OCI-LY3 (cell line): ENCODE results near the gene HPCAL1.

Source experiments
- H2AFZ ChIP-seq: fragments of 200-600, 300-600 bp; shearing (Covaris generic); 2 replicates; pipeline ENCODE4 v1.6.0; 2014; ENCODE audit warnings: antibody characterized with exemption, low read depth, low read length
- H3K27ac ChIP-seq: fragments of 200-600, 300-600 bp; sonication (generic); 2 replicates; pipeline ENCODE4 v1.5.1; 2014; ENCODE audit warnings: mild to moderate bottlenecking, low read length, moderate library complexity, mixed read lengths
- H3K27me3 ChIP-seq: fragments of 200-600, 300-600 bp; sonication (generic); 2 replicates; pipeline ENCODE4 v1.6.1; 2014; ENCODE audit warnings: low read depth, low read length, mixed read lengths
- H3K36me3 ChIP-seq: fragments of 200-600, 300-600 bp; sonication (generic); replicated peaks from 2 replicates; pipeline ENCODE3; 2014; ENCODE audit warnings: low read depth, low read length, mixed read lengths
- H3K4me1 ChIP-seq: fragments of 300-600, 200-600 bp; sonication (generic); 2 replicates; pipeline ENCODE4 v1.6.1; 2014; ENCODE audit warnings: low read length, mixed read lengths
- H3K4me2 ChIP-seq: fragments of 200-600, 300-600 bp; sonication (generic); 2 replicates; pipeline ENCODE4 v1.6.1; 2014; ENCODE audit warnings: low read length, mixed read lengths
- H3K4me3 ChIP-seq: fragments of 300-600, 200-600 bp; sonication (generic); 2 replicates; pipeline ENCODE4 v1.5.1; 2014; ENCODE audit warnings: antibody characterized with exemption, mild to moderate bottlenecking, low read length, moderate library complexity
- H3K79me2 ChIP-seq: fragments of 300-600, 200-600 bp; shearing (Covaris generic); 2 replicates; pipeline ENCODE4 v1.6.1; 2014; ENCODE audit warnings: mild to moderate bottlenecking, low read length, mixed read lengths
- H3K9ac ChIP-seq: fragments of 300-600, 200-600 bp; shearing (Covaris generic); 2 replicates; pipeline ENCODE4 v1.6.0; 2014; ENCODE audit warnings: mild to moderate bottlenecking, low read length, moderate library complexity
- H3K9me3 ChIP-seq: fragments of 200-600, 300-600 bp; shearing (Covaris generic); 2 replicates; pipeline ENCODE4 v1.6.1; 2014; ENCODE audit warnings: low read length, mixed read lengths; ENCODE audit not compliant: insufficient read depth
- H4K20me1 ChIP-seq: fragments of 200-600, 300-600 bp; sonication (generic); 2 replicates; pipeline ENCODE4 v1.6.1; 2016; ENCODE audit warnings: low read length, mixed read lengths; ENCODE audit not compliant: insufficient read depth
- EZH2phosphoT487 ChIP-seq: fragments of 200-600 bp; shearing (Covaris generic); IDR thresholded peaks from 2 replicates; pipeline ENCODE4 v1.6.1; 2018; ENCODE audit warnings: antibody characterized with exemption, mixed run types, low read depth
- TF ChIP-seq, protein P1 (sequence below): fragments of 200-600, 300-600 bp; sonication (generic); IDR thresholded peaks from 2 replicates; pipeline ENCODE4 v1.5.1; 2014; ENCODE audit warnings: antibody characterized with exemption, low read length, low read depth

HPCAL1 gene

DNA sequence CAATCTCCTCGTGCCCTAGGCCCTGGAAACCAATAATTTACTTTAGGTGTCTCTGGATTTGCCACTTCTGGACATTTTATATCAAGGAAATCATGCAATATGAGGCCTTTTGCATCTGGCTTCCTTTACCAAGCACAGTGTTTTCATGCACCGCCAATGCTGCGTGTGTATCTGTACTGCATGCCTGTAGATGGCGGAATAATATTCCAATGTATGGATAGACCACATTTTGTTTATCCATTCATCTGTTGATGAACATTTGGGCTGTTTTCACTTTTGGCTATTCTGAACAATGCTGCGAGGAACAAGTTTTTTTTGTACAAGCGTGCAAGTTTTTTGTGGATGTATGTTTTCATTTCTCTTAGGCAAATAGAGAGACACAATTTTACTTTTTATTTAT is 18.9 kb downstream of the HPCAL1 start:
- 0 out of 2 replicates have a peak, but pooled peaks cover 3% of the 10 kb centered on the region for H3K79me2 ChIP-seq

DNA sequence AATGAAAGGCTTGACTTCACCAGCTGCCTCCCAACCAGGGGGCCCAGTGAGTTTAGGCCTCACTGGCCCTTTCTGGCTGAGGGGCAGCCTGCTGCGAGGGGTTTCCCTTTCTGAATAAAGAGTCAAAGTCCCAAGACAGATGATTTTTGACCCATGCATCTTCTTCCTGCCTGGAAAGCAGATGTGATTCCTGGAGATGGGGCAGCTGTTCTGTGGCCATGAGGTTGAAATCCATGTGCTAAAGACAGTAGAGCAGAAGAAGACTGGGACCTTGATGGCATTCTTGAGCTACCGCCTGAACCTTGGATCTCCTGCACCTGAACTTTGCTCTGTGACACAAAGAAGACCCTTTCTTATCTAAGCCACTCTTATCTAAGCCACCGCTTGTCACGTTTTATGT is 19.8 kb downstream of the HPCAL1 start:
- no peak overlapping the region for H3K4me2 ChIP-seq
- H3K9me3 ChIP-seq = no peaks in the 10 kb centered on the region
- no peak overlapping the region for H3K9ac ChIP-seq
- no peaks in the 10 kb centered on the region for H3K36me3 ChIP-seq
- peaks cover 9% of the 10 kb centered on the region for H4K20me1 ChIP-seq
- 0 out of 2 replicates have a peak, but pooled peaks cover 3% of the 10 kb centered on the region for H3K79me2 ChIP-seq
- no peak overlapping the region for H3K27ac ChIP-seq
- H3K27me3 ChIP-seq = no peaks in the 10 kb centered on the region
- H3K4me3 ChIP-seq = no peak overlapping the region
- H2AFZ ChIP-seq = no peak overlapping the region
- no peak for TF ChIP-seq EZH2phosphoT487
- TF ChIP-seq, protein P1, sequence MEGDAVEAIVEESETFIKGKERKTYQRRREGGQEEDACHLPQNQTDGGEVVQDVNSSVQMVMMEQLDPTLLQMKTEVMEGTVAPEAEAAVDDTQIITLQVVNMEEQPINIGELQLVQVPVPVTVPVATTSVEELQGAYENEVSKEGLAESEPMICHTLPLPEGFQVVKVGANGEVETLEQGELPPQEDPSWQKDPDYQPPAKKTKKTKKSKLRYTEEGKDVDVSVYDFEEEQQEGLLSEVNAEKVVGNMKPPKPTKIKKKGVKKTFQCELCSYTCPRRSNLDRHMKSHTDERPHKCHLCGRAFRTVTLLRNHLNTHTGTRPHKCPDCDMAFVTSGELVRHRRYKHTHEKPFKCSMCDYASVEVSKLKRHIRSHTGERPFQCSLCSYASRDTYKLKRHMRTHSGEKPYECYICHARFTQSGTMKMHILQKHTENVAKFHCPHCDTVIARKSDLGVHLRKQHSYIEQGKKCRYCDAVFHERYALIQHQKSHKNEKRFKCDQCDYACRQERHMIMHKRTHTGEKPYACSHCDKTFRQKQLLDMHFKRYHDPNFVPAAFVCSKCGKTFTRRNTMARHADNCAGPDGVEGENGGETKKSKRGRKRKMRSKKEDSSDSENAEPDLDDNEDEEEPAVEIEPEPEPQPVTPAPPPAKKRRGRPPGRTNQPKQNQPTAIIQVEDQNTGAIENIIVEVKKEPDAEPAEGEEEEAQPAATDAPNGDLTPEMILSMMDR = no peak
- H3K4me1 ChIP-seq = peaks cover 25% of the 10 kb centered on the region

More for the DNA sequence above, 18.9 kb downstream of the HPCAL1 start:
- Histone ChIP-seq H3K27ac (no peak overlapping the region), H3K4me3 (no peak overlapping the region), H3K36me3 (no peaks in the 10 kb centered on the region), H3K27me3 (no peaks in the 10 kb centered on the region), H2AFZ (no peak overlapping the region), H3K4me1 (peaks cover 25% of the 10 kb centered on the region), H3K4me2 (no peak overlapping the region), H4K20me1 (peaks cover 9% of the 10 kb centered on the region), H3K9me3 (no peaks in the 10 kb centered on the region), H3K9ac (no peak overlapping the region)
- TF ChIP-seq, protein P1 = no peak
- TF ChIP-seq EZH2phosphoT487 = no peak

DNA sequence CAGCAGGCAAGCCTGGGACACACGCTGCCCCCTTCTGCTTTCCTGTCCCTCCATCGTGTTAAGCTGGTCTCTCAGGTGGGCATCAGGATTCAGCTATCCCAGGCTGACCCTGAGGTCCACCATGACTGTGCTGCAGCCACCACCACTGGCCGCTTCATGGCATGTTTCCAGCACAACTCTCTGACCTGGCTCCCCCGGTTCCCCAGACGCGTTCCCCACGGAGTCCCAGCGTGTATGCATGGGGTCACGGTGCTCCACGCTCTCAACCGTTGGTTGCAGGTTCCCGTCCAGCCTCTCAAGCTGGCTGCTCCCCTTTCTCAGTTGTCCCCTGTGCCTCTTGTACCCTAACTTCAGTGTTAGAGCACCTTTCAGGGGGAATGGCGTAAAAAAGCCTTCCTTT is 20.3 kb downstream of the HPCAL1 start:
- H3K36me3 ChIP-seq = no peaks in the 10 kb centered on the region
- no peaks in the 10 kb centered on the region for H3K27me3 ChIP-seq
- H3K4me1 ChIP-seq = peaks cover 25% of the 10 kb centered on the region
- no peak overlapping the region for H3K27ac ChIP-seq
- 0 out of 2 replicates have a peak, but pooled peaks cover 3% of the 10 kb centered on the region for H3K79me2 ChIP-seq
- peaks cover 9% of the 10 kb centered on the region for H4K20me1 ChIP-seq
- no peak overlapping the region for H3K9ac ChIP-seq
- H3K9me3 ChIP-seq = no peaks in the 10 kb centered on the region
- H3K4me2 ChIP-seq = no peak overlapping the region
- H2AFZ ChIP-seq = no peak overlapping the region
- TF ChIP-seq EZH2phosphoT487 = no peak
- TF ChIP-seq, protein P1 = no peak
- no peak overlapping the region for H3K4me3 ChIP-seq

DNA sequence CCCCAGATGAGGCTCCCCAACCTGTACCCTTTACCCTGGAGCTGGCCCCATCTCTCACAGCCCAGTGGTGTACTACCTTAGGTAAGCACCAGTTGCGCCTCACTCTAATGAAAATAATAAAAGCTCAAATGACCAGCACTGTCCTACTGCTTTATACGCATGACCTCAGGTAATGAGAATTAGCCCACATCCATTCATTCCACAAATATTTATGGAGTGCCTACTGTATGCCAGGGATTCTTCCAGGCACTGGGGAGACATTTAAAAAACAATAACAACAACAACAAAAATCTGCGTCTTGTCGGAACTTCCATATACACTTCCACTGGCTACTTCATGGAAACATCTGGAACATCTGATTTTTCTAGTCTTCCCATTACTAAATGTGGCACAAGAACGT is 20.8 kb downstream of the HPCAL1 start:
- no peak overlapping the region for H2AFZ ChIP-seq
- H3K27me3 ChIP-seq = no peaks in the 10 kb centered on the region
- H3K4me1 ChIP-seq = peaks cover 25% of the 10 kb centered on the region
- H3K9me3 ChIP-seq = no peaks in the 10 kb centered on the region
- peaks cover 9% of the 10 kb centered on the region for H4K20me1 ChIP-seq
- no peak overlapping the region for H3K27ac ChIP-seq
- H3K9ac ChIP-seq = no peak overlapping the region
- no peak for TF ChIP-seq EZH2phosphoT487
- TF ChIP-seq, protein P1 = no peak
- H3K36me3 ChIP-seq = no peaks in the 10 kb centered on the region
- 0 out of 2 replicates have a peak, but pooled peaks cover 3% of the 10 kb centered on the region for H3K79me2 ChIP-seq
- no peak overlapping the region for H3K4me2 ChIP-seq
- no peak overlapping the region for H3K4me3 ChIP-seq
